ENCODE measurements around the gene FAIM2. TPM values are rescaled to one million over a fixed set of nuclear protein-coding genes. Genes with fewer than 3 reads are reported as not detected.

Gene FAIM2
- total and polyA plus RNA-seq, 9 of the 15 experiments (the other 6 are each of a cell fraction or from before 2014, with no cell fraction given) = 0.01 to 0.10 TPM; not detected in 7

DNA sequence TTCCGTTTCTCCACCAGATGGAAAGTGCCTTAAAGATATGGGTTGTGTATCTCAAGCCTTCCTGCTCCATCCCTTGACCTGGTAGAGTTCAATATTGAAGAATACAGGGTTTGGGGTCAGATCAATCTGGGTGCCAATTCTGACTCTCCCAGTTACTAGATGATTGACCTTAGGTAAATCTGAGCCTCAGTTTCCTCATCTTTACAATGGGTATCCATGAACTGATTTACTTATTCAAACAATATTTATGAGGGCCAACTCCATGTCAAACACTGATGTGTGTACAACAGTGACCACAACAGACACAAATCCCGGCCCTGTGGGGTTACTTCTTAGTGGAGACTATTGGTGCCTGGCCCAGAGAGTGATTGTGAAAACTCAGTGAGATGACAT, 7.5 kb upstream of the FAIM2 start:
- Histone ChIP-seq H3K27ac (ENCODE audit: extremely low read depth, low read depth, low read length) (no peak overlapping the region), H3K79me2 (ENCODE audit: control insufficient read depth, insufficient read depth, low read length) (no peaks in the 10 kb centered on the region), H4K20me1 (replicated peaks; ENCODE audit: control insufficient read depth, insufficient read depth, low read length) (no peaks in the 10 kb centered on the region), H3K4me1 (replicated peaks in 1 of 2; ENCODE audit: control insufficient read depth in 2 of 2, insufficient read depth in 2 of 2, low read length in 2 of 2) (peaks cover 14 to 24% of the 10 kb centered on the region in 2 experiments; a peak in 4 of 5 replicates), H3K4me3 (no peak overlapping the region), H2AFZ (ENCODE audit: low read depth, low read length) (no peak overlapping the region), H3K4me2 (ENCODE audit: insufficient read depth, low read length) (no peak overlapping the region), H3K36me3 (ENCODE audit: control insufficient read depth, insufficient read depth, low read length) (no peaks in the 10 kb centered on the region), H3K27me3 (ENCODE audit: control insufficient read depth in 2 of 2, insufficient read depth in 2 of 2, low read length in 2 of 2) (no peaks in the 10 kb centered on the region), H3K9me1 (ENCODE audit: control insufficient read depth, insufficient read depth, low read length) (no peaks in the 10 kb centered on the region), H3K9me3 (replicated peaks; ENCODE audit: control insufficient read depth, insufficient read depth, low read depth, low read length) (no peaks in the 10 kb centered on the region), H3K9ac (ENCODE audit: insufficient read depth in 1 of 2, low read depth in 2 of 2, low read length in 2 of 2) (no peak overlapping the region; a peak in 1 of 4 replicates)
- ChIA-PET POLR2A (no interaction called here), CTCF (ENCODE audit: low intra/inter-chr PET ratio) (no interaction called here)
- in situ Hi-C loops (cut with MboI) = no loop called here
- 38% methylated on average over 2 of the region's 2 CpGs for WGBS (ENCODE audit: insufficient coverage, low coverage, missing lambda C conversion rate)
- TF ChIP-seq RBM25 (IDR thresholded peaks at IDR 0.05; ENCODE audit: low read depth, low read length, severe bottlenecking) (peak; percentile 63), DLX4 (CRISPR knock-in tag; IDR thresholded peaks at IDR 0.05) (no peak), ADNP (tag; IDR thresholded peaks at IDR 0.05) (peak; percentile 66), ESRRB (CRISPR knock-in tag; IDR thresholded peaks at IDR 0.05; ENCODE audit: borderline replicate concordance) (no peak), BCOR (IDR thresholded peaks at IDR 0.05) (peak; percentile 74; the same call in 1 of the 2 replicates), GTF2F1 (IDR thresholded peaks at IDR 0.05; ENCODE audit: low read depth, low read length) (no peak), DEAF1 (CRISPR knock-in tag; IDR thresholded peaks at IDR 0.05) (no peak), ETV5 (CRISPR knock-in tag; IDR thresholded peaks at IDR 0.05; ENCODE audit: low read depth) (no peak), SOX6 (IDR thresholded peaks at IDR 0.05) (no peak), ZBED1 (IDR thresholded peaks at IDR 0.05) (no peak), FOXA1 (IDR thresholded peaks at IDR 0.05; ENCODE audit: borderline replicate concordance) (no peak), SAP30 (IDR thresholded peaks at IDR 0.05; ENCODE audit: borderline replicate concordance, insufficient read depth, low read depth, low read length, poor library complexity, severe bottlenecking) (no peak), CHD4 (IDR thresholded peaks at IDR 0.05; ENCODE audit: insufficient read depth, insufficient replicate concordance, low read depth, low read length, poor library complexity, severe bottlenecking) (no peak), ZNF347 (CRISPR knock-in tag; IDR thresholded peaks at IDR 0.05; ENCODE audit: low read depth) (no peak), ZNF24 (IDR thresholded peaks at IDR 0.05) (no peak), MAX (CRISPR knock-in tag; IDR thresholded peaks at IDR 0.05) (no peak), KDM1A (IDR thresholded peaks at IDR 0.05) (peak; percentile 7 to 26; a peak in 1 of 4 replicates), HIVEP1 (CRISPR knock-in tag; IDR thresholded peaks at IDR 0.05) (no peak), MEIS2 (IDR thresholded peaks at IDR 0.05; ENCODE audit: partially characterized antibody) (no peak), CTBP1 (IDR thresholded peaks at IDR 0.05; ENCODE audit: borderline replicate concordance) (no peak)
- TF ChIP-seq, protein P1, sequence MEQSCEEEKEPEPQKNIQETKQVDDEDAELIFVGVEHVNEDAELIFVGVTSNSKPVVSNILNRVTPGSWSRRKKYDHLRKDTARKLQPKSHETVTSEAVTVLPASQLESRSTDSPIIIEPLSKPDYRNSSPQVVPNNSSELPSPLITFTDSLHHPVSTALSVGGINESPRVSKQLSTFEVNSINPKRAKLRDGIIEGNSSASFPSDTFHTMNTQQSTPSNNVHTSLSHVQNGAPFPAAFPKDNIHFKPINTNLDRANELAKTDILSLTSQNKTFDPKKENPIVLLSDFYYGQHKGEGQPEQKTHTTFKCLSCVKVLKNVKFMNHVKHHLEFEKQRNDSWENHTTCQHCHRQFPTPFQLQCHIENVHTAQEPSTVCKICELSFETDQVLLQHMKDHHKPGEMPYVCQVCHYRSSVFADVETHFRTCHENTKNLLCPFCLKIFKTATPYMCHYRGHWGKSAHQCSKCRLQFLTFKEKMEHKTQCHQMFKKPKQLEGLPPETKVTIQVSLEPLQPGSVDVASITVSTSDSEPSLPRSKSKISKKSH (CRISPR knock-in tag; IDR thresholded peaks at IDR 0.05) = no peak
- BruUV-seq (replicated peaks) = no TSS peak
- FAIRE-seq = no peak
- DNase-seq (ENCODE audit: extremely low read depth in 1 of 4, low spot score in 3 of 4) = no peak
- intact Hi-C loops (cut with micrococcal nuclease) = loop anchor here (5.0 kb wide), 1 partner anchor 44 kb away; no protein-coding TSS in a partner anchor
- no peak for ATAC-seq
